Liver (tissue), 3 donors: ENCODE data around the gene DROSHA.

Experiments
- EGR1 ChIP-seq, 2 donors: IDR thresholded peaks; 2 replicates each; pipeline ENCODE4 v1.6.1; 2016 to 2018; ENCODE audit warnings: antibody characterized with exemption in 2 of 2, low read depth in 2 of 2
- FOXA1 ChIP-seq: IDR thresholded peaks from 2 replicates; pipeline ENCODE4 v1.6.1; 2016; ENCODE audit warnings: antibody characterized with exemption
- GABPA ChIP-seq, 2 donors: IDR thresholded peaks in 1 of 2; conservative IDR thresholded peaks in 1 of 2; 2 replicates each; pipeline ENCODE4 v1.6.1; 2016; ENCODE audit warnings: antibody characterized with exemption in 2 of 2, mild to moderate bottlenecking in 1 of 2, moderate library complexity in 1 of 2
- HNF4A ChIP-seq, 2 donors: conservative IDR thresholded peaks; 2 replicates each; pipeline ENCODE4 v1.6.1; 2016; ENCODE audit warnings: antibody characterized with exemption in 2 of 2, mild to moderate bottlenecking in 2 of 2
- JUND ChIP-seq, 2 donors: IDR thresholded peaks; 2 replicates each; pipeline ENCODE4 v1.6.1; 2016; ENCODE audit warnings: antibody characterized with exemption in 2 of 2
- NR2F2 ChIP-seq: IDR thresholded peaks from 2 replicates; pipeline ENCODE4 v1.6.1; 2016; ENCODE audit warnings: antibody characterized with exemption
- RAD21 ChIP-seq, 2 donors: IDR thresholded peaks; 2 replicates each; pipeline ENCODE4 v1.6.1; 2016; ENCODE audit warnings: antibody characterized with exemption in 2 of 2, mild to moderate bottlenecking in 2 of 2
- REST ChIP-seq: IDR thresholded peaks from 2 replicates; pipeline ENCODE4 v1.6.1; 2016; ENCODE audit warnings: antibody characterized with exemption, mild to moderate bottlenecking
- TAF1 ChIP-seq: conservative IDR thresholded peaks from 2 replicates; pipeline ENCODE4 v1.6.1; 2016; ENCODE audit warnings: antibody characterized with exemption, mild to moderate bottlenecking
- YY1 ChIP-seq: IDR thresholded peaks from 2 replicates; pipeline ENCODE4 v1.6.1; 2016; ENCODE audit warnings: antibody characterized with exemption, mild to moderate bottlenecking
- TF ChIP-seq, protein P1 (sequence below): fragments of 150-350 bp; IDR thresholded peaks from 2 replicates; pipeline ENCODE4 v1.5.1; 2017; ENCODE audit warnings: improper control_type of control experiment, low read depth, low read length; ENCODE audit not compliant: missing input control
- TF ChIP-seq, protein P2 (sequence below): IDR thresholded peaks from 2 replicates; pipeline ENCODE4 v1.6.1; 2016; ENCODE audit warnings: antibody characterized with exemption
- donor health status: healthy.
- donor health status: healthy.

DNA sequence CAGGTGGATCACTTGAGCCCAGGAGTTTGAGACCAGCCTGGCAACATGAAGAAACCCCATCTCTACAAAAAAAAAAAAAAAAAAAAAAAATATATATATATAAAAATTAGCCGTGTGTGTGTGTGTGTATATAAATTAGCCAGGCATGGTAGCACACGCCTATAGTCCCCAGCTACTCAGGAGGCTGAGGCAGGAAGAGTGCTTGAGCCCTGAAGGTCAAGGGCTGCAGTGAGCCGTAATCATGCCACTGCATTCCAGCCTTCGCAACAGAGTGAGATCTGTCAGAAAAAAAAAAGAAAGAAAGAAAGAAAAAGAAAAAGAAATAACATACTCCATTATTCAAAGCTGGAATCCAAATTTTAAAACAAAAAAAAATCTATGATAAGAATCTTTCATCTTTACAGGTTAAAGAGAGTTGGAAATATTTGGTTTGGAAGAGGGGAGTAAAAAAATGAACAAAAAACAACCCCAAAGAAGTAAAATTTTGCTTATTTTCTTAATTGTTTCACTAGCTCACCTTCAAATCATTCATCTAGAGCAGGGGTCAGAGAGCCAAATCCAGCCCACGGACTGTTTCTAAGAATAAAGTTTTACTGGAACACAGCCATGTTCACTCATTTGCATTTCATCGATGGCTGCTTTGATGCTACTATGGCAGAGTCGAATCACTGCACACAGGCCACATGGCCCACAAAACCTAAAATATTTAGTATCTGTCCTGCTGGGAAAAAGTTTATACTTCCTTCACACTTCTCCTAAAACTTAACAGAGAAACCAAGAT, 109.9 kb downstream of the DROSHA start:
- TF ChIP-seq, protein P1, sequence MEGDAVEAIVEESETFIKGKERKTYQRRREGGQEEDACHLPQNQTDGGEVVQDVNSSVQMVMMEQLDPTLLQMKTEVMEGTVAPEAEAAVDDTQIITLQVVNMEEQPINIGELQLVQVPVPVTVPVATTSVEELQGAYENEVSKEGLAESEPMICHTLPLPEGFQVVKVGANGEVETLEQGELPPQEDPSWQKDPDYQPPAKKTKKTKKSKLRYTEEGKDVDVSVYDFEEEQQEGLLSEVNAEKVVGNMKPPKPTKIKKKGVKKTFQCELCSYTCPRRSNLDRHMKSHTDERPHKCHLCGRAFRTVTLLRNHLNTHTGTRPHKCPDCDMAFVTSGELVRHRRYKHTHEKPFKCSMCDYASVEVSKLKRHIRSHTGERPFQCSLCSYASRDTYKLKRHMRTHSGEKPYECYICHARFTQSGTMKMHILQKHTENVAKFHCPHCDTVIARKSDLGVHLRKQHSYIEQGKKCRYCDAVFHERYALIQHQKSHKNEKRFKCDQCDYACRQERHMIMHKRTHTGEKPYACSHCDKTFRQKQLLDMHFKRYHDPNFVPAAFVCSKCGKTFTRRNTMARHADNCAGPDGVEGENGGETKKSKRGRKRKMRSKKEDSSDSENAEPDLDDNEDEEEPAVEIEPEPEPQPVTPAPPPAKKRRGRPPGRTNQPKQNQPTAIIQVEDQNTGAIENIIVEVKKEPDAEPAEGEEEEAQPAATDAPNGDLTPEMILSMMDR = no peak
- no peak for TF ChIP-seq RAD21 (IDR thresholded peaks at IDR 0.05)
- no peak for TF ChIP-seq EGR1 (IDR thresholded peaks at IDR 0.05; ENCODE audit: low read depth in 2 of 2)
- no peak for TF ChIP-seq FOXA1
- TF ChIP-seq HNF4A (conservative IDR thresholded peaks at IDR 0.05) = no peak
- no peak for TF ChIP-seq NR2F2
- no peak for TF ChIP-seq GABPA (IDR thresholded peaks at IDR 0.05 in 1 of 2, conservative IDR thresholded peaks at IDR 0.05 in 1 of 2)
- TF ChIP-seq, protein P2, sequence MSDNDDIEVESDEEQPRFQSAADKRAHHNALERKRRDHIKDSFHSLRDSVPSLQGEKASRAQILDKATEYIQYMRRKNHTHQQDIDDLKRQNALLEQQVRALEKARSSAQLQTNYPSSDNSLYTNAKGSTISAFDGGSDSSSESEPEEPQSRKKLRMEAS = no peak
- no peak for TF ChIP-seq REST
- no peak for TF ChIP-seq JUND (IDR thresholded peaks at IDR 0.05)
- no peak for TF ChIP-seq YY1
- no peak for TF ChIP-seq TAF1
